ENCODE results near the gene SLC46A1. TPM values are rescaled to one million over a fixed set of nuclear protein-coding genes. Genes with fewer than 3 reads are reported as not detected.

The SLC46A1 gene
- total and polyA plus RNA-seq, 2 of the 13 experiments (the other 11 are each of a cell fraction or from before 2014, with no cell fraction given), result 19.6 to 22.6 TPM

GRCh38 chr17:28370035-28370743 is 35.8 kb downstream of the SLC46A1 start, which contains the start of gene VTN (continued):
- no peak for TF ChIP-seq KDM5A (IDR thresholded peaks at IDR 0.05; ENCODE audit: borderline replicate concordance, low read length)
- TF ChIP-seq ZC3H13 (CRISPR knock-in tag; IDR thresholded peaks at IDR 0.05), result peak; percentile 26; the same call in 1 of the 2 replicates
- peak; percentile 99 for TF ChIP-seq NR2F6 (IDR thresholded peaks at IDR 0.05)
- peak; percentile 99 for TF ChIP-seq NR2F6 (CRISPR knock-in tag; IDR thresholded peaks at IDR 0.05)
- peak; percentile 51; the same call in 1 of the 2 replicates for TF ChIP-seq SPEN (CRISPR knock-in tag; IDR thresholded peaks at IDR 0.05; ENCODE audit: low read depth)
- 0 out of 2 replicates have a peak, but pooled peaks have one; percentile 69 for TF ChIP-seq ZNF274 (CRISPR knock-in tag; IDR thresholded peaks at IDR 0.05)
- TF ChIP-seq ZBTB25 (CRISPR knock-in tag; IDR thresholded peaks at IDR 0.05), result peak; percentile 87
- TF ChIP-seq SRF (IDR thresholded peaks at IDR 0.05; ENCODE audit: low read depth, low read length), result peak; percentile 66; the same call in 1 of the 2 replicates
- TF ChIP-seq GLMP (CRISPR knock-in tag; IDR thresholded peaks at IDR 0.05; ENCODE audit: borderline replicate concordance), result no peak
- 0 out of 2 replicates have a peak, but pooled peaks have one; percentile 24 for TF ChIP-seq ZNF616 (CRISPR knock-in tag; IDR thresholded peaks at IDR 0.05; ENCODE audit: low read depth)
- 0 out of 2 replicates have a peak, but pooled peaks have one; percentile 58 for TF ChIP-seq ZNF343 (CRISPR knock-in tag; IDR thresholded peaks at IDR 0.05)
- TF ChIP-seq ZNF574 (CRISPR knock-in tag; IDR thresholded peaks at IDR 0.05), result peak; percentile 80
- TF ChIP-seq ZNF30 (CRISPR knock-in tag; IDR thresholded peaks at IDR 0.05), result no peak
- TF ChIP-seq ZNF83 (CRISPR knock-in tag; IDR thresholded peaks at IDR 0.05; ENCODE audit: borderline replicate concordance), result peak; percentile 29; the same call in 1 of the 2 replicates
- peak; percentile 51; the same call in 1 of the 2 replicates for TF ChIP-seq FOSL1 (CRISPR knock-in tag; IDR thresholded peaks at IDR 0.05; ENCODE audit: borderline replicate concordance)
- 0 out of 2 replicates have a peak, but pooled peaks have one; percentile 37 for TF ChIP-seq ZFP1 (CRISPR knock-in tag; IDR thresholded peaks at IDR 0.05)
- TF ChIP-seq PPARG (CRISPR knock-in tag; conservative IDR thresholded peaks at IDR 0.05), result peak; percentile 86
- no peak for TF ChIP-seq PHF20 (CRISPR knock-in tag; IDR thresholded peaks at IDR 0.05)
- peak; percentile 90 for TF ChIP-seq CREM (IDR thresholded peaks at IDR 0.05)
- TF ChIP-seq CREM (CRISPR knock-in tag; IDR thresholded peaks at IDR 0.05), result no peak
- peak; percentile 55; the same call in 1 of the 2 replicates for TF ChIP-seq ZNF772 (CRISPR knock-in tag; IDR thresholded peaks at IDR 0.05)
- peak; percentile 49; the same call in 1 of the 2 replicates for TF ChIP-seq ZNF800 (CRISPR knock-in tag; IDR thresholded peaks at IDR 0.05)
- TF ChIP-seq SUZ12 (IDR thresholded peaks at IDR 0.05; ENCODE audit: low read depth, low read length), result no peak
- TF ChIP-seq ZNF629 (CRISPR knock-in tag; conservative IDR thresholded peaks at IDR 0.05), result peak; percentile 17; the same call in 1 of the 2 replicates
- TF ChIP-seq ZBTB20 (CRISPR knock-in tag; IDR thresholded peaks at IDR 0.05; ENCODE audit: borderline replicate concordance, low read depth), result peak; percentile 82
